GM18951 (cell line): ENCODE measurements around the gene SLC2A4RG.

Experiments used
- POLR2A ChIP-seq: IDR thresholded peaks from 4 replicates; pipeline ENCODE4 v1.6.1; 2011; ENCODE audit warnings: mild to moderate bottlenecking; ENCODE audit not compliant: insufficient read length, insufficient read depth; ENCODE audit errors: extremely low read depth
- in situ Hi-C: fragments of 300-500 bp; cut with MboI; formaldehyde crosslinking; loops from one replicate; pipeline ENCODE4 v1.12.0; 2022; ENCODE audit warnings: low sequenced_read_pairs, mixed read lengths, inconsistent platforms; ENCODE audit not compliant: unreplicated experiment

Gene SLC2A4RG, protein sequence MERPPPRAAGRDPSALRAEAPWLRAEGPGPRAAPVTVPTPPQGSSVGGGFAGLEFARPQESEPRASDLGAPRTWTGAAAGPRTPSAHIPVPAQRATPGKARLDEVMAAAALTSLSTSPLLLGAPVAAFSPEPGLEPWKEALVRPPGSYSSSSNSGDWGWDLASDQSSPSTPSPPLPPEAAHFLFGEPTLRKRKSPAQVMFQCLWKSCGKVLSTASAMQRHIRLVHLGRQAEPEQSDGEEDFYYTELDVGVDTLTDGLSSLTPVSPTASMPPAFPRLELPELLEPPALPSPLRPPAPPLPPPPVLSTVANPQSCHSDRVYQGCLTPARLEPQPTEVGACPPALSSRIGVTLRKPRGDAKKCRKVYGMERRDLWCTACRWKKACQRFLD

DNA sequence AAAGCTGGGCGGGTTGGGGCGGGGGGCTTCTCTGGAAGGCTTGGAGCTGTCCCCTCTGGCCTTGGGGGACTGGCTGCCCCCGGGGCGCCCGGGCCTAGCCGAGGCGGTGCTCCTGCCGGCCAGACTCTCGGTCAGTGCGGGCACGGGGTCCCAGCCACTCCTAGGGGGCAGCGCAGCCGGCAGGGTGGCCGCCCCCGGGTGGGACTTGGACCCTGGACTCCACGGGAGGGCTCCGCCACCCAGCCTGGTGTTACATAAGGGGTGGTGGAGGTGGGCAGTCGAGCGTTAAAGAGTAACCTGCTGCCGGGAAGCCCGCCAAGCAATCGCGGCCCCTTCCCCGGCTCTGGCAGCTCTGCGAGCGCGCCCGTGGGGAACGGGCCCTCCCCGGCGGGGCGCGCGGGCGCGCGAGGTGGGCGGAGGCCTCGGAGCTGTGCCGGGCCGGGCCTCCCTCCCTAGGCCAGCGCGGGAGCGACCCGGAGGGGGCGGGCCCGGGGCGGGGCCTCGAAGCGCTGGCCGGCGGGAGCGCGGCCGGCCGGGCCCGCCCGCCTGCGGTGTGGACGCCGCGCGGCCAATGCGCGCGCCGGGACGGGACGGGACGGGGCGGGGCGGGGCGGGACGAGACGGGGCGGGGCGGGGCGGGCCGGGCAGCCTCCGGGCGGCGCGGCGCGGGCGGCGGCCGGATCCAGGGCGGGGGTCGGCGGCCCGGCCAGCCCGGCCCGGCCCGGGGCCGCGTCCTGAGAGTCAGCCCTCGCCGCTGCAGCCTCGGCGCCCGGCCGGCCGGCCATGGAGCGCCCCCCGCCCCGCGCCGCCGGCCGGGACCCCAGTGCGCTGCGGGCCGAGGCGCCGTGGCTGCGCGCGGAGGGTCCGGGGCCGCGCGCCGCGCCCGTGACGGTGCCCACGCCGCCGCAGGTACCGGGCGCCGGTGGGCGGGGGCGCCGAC, at the start of gene SLC2A4RG:
Gene SLC2A4RG, plus strand, starts transcription at position 647 of the 940 bp plus-strand sequence. Its CDS starts 137 bp downstream, at position 784.
- in situ Hi-C loops = no loop called here
- peak; percentile 35 for TF ChIP-seq POLR2A

DNA sequence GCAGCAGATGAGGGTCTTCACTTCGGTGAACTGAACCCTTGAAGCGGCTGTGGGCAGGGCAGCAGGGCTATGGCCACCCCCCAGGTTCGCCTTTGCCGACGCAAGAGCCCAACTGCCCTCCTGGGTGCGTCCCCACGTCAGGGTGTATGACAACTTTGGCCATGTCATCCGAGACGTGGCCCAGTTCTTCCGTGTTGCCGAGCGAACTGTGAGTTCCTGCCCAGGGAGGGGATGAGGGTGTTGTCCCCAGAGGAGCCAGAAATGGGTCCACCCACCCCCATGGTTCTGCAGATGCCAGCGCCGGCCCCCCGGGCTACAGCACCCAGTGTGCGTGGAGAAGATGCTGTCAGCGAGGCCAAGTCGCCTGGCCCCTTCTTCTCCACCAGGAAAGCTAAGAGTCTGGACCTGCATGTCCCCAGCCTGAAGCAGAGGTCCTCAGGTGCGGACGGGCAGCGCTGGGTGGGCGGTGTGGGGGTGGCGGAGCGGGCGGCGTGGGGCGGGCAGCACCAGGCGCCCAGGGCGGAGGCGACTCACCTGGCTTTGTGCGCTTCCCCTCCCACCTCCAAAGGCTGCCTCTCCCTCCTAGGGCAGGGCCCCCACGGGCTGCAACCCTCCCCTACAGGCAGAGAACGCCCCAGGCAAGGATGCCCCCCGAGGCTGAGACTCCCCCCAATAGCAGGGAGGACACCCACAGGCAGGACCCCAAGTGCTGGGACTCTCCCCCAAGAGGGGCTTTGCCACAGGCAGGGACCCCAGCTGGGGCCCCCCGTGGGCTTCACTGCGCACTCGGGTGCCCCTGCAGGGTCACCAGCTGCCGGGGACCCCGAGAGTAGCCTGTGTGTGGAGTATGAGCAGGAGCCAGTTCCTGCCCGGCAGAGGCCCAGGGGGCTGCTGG, 49.3 kb upstream of the SLC2A4RG start:
- no peak for TF ChIP-seq POLR2A
- in situ Hi-C loops = no loop called here

DNA sequence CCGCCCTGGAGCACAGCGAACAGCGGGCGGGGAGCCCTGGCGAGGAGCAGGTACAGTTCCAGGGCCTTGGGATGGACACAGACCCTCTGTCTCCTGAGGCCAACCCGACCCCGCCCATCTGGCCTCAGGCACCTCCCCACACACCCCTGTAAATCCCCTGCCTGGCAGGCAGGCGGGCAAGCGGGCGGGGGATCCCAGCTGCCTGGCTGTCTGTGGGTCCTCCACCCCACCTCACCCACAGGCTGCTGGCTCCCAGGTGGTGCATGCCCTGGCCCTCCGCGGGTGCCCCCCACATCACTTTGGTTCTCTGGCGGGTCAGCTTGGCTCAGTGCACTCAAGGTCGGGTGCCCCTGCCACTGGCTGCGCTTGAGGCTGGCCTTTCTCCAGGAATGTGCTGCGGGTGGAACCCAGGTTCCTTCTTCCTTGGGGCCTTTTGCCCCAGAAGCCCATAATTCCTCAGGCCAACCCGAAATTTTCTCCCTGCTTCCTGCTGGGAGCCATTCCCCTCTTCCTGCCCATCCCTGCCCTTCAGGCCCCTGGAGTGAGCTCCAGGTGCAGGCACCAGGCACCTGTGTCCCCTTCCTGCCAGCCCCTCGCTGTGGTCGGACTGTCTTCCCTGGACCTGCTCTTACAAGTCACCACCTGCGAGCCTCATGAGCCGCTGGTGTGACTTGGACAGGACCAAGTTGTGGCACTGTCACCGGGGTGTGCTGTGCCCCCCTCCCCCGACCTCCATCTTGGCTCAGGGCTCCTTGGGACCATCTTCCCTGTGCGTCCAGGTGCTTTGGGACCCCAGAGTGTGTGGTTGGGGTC, 48.5 kb upstream of the SLC2A4RG start:
- in situ Hi-C loops = no loop called here

DNA sequence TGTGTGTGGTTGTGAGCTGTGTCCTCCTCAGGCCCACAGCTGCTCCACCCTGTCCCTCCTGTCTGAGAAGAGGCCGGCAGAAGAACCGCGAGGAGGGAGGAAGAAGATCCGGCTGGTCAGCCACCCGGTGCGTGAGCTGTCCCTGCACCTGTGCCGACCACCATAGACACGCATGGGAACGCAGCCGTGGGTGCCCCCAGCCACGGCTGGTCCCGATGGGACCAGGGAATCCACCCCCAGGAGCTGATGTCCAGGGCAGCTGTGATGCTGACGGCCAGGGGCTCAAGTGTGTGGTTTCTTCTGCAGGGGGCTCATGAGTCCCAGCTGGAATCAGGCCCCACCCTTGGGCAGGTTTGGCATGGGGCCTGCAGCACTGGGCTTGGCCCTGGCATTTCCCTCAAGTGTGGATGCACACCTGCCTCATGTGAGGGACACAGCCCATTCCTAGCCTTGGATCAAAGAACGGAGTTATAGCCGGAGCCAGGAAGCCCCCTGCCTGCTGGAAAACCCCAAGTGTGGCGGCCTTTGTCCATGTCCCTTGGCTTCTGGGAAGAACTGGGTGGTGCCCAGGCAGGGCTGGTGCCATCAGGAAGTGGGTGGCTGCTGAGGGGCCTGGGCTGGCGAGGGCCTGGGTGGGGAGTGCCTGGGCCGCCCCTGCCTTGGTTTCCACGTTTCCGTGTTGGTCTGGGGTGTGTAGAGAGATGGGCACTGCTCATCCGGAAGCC, 47.7 kb upstream of the SLC2A4RG start:
- in situ Hi-C loops = no loop called here
- TF ChIP-seq POLR2A = no peak

More for the DNA sequence above, 48.5 kb upstream of the SLC2A4RG start:
- no peak for TF ChIP-seq POLR2A

DNA sequence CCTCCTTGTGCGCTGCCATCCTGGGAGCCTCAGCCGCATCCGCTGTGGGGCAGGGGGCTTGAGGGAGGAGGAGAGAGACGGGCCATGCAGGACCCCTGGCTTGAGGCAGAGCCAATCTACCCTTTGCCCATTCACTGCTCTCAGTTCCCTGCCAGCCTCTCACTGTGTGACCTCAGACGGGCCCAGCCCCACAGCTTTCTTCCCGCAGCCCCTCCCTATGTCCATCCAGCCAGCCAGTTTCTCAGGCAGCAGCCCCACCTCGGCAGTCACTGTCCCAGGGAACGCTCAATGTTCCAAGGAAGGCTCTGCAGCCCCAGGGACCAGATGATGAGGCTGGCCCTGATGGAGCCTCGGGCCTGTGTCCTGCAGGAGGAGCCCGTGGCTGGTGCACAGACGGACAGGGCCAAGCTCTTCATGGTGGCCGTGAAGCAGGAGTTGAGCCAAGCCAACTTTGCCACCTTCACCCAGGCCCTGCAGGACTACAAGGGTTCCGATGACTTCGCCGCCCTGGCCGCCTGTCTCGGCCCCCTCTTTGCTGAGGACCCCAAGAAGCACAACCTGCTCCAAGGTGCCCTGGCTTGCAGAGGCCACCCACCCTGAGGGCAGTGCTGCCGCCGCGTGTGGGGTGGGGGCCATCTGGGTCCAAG, 47.0 kb upstream of the SLC2A4RG start:
- TF ChIP-seq POLR2A = no peak
- in situ Hi-C loops = no loop called here

DNA sequence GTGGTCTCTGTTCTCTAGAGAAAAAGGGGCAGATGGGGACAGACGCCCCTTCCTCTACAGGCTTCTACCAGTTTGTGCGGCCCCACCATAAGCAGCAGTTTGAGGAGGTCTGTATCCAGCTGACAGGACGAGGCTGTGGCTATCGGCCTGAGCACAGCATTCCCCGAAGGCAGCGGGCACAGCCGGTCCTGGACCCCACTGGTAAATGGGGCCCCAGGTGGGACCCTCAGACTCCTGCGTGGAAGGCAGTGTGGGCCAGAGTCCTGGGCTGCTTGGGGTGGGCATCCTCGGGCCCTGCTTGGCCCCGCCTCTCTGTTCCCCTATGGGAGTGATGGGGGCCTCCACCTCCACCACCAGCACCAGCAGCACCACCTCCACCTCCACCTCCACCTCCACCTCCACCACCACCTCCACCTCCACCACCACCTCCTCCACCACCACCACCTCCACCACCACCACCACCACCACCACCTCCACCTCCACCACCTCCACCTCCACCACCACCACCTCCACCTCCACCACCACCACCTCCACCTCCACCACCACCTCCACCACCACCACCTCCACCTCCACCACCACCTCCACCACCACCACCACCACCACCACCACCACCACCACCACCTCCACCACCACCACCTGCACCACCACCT, 46.4 kb upstream of the SLC2A4RG start:
- in situ Hi-C loops = no loop called here
- no peak for TF ChIP-seq POLR2A

DNA sequence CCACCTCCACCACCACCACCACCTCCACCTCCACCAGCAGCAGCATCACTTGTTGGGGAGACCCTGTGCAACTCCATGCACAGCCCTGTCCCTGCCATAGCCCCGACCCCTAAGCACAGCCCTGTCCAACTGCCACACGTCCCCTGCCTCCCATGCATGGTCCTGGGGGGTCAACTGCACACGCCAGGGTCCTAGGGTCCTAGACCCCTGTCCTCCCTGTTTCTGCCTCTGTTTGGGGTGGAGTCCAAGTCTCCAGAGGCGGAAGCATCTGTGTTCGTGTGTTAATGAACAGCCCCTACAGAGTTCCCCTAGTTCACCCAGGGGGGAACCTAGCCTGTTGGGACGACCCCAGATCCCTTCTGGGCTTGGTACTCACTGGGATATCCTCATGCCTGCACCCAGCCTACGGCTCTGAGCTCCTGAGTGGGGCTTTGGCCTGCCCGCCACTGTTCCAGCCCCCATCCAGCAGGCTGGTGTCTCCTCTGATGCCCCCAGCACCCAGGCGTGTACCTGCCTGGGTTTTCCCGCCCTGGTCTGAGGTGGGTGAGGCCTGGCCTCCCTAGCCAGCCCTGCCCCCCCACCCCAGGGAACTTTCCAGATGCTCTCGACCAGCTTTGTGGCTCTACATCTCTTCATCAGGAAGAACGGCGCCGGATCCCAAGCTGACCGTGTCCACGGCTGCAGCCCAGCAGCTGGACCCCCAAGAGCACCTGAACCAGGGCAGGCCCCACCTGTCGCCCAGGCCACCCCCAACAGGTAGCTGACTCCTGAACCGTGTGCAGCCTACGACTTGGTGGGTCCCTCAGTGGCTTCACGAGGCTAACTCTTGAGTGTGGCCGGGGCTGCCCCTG, 45.6 kb upstream of the SLC2A4RG start:
- no peak for TF ChIP-seq POLR2A

DNA sequence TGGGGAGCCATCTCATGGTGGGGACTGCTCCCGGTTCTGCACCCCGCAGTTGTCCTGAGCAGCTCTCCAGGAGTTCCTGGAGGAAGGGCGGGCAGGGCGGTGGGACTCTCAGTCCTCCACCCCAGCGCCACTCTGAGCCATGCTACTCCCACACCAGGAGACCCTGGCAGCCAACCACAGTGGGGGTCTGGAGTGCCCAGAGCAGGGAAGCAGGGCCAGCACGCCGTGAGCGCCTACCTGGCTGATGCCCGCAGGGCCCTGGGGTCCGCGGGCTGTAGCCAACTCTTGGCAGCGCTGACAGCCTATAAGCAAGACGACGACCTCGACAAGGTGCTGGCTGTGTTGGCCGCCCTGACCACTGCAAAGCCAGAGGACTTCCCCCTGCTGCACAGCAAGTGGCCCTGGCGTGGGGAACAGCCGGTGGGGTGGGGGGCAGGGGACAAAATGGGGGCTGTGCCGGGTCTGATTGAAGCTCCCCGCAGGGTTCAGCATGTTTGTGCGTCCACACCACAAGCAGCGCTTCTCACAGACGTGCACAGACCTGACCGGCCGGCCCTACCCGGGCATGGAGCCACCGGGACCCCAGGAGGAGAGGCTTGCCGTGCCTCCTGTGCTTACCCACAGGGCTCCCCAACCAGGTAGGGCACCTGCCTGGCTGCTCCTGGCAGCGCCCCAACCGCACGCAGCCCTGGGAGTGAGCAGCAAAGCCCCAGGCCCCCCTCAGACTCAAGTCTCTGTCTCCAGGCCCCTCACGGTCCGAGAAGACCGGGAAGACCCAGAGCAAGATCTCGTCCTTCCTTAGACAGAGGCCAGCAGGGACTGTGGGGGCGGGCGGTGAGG, 44.8 kb upstream of the SLC2A4RG start:
- TF ChIP-seq POLR2A = no peak
- in situ Hi-C loops = no loop called here

More for the DNA sequence above, 45.6 kb upstream of the SLC2A4RG start:
- in situ Hi-C loops = no loop called here
